HG03064 (cell line): ENCODE results near the gene DTNB.

Source experiments
- ATAC-seq: cut with Tn5 transposase; IDR thresholded peaks from one replicate; pipeline ENCODE4 v1.9.1; 2021; ENCODE audit warnings: low read depth; ENCODE audit not compliant: unreplicated experiment

DTNB gene

DNA sequence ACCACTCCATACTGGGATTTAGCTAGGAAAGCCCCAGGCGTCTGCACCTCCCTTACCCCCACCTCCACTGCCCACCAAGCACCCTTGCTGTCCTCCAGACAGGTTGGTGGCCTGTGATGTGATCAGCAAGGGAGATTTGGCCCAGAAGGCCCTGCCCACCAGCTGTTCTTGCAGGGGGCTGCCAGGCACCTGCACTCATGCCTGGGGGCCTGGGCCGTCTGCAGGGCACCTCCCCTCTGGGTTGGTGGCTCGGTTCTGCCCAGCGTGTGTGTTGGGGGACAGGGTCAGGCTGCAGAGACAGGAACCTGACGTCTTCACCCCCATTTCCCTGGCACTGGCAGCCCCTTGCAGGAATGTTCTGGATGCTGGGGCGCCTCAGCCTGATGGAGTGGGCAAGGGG is 337.4 kb downstream of the DTNB start:
- no peak for ATAC-seq

DNA sequence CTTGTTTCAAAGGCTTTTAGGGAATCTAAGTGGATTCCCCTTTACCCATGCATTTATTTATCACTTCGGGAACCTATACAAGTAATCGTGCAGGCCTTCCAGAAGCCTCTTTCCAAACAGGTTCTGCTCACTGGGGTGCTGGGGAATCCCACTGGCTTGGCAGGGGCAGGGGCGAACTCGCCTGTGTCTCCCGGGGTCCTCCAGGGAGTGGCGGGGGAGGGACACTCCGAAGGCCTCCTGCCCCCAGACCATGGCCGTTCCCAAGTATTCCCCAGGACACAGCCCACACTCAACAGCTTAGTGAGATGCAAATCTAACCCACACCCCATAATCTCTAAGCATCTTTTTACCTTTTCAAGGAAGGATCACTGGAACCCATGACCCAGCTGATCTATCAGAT is 338.2 kb downstream of the DTNB start:
- no peak for ATAC-seq

- ATAC-seq = no peak
Measured at GRCh38 chr2:25334482-25334881, 338.9 kb downstream of the DTNB start.

GRCh38 chr2:25333981-25334380 is 339.4 kb downstream of the DTNB start:
- ATAC-seq = no peak

GRCh38 chr2:25332571-25332970 is 340.8 kb downstream of the DTNB start:
- ATAC-seq = no peak

DNA sequence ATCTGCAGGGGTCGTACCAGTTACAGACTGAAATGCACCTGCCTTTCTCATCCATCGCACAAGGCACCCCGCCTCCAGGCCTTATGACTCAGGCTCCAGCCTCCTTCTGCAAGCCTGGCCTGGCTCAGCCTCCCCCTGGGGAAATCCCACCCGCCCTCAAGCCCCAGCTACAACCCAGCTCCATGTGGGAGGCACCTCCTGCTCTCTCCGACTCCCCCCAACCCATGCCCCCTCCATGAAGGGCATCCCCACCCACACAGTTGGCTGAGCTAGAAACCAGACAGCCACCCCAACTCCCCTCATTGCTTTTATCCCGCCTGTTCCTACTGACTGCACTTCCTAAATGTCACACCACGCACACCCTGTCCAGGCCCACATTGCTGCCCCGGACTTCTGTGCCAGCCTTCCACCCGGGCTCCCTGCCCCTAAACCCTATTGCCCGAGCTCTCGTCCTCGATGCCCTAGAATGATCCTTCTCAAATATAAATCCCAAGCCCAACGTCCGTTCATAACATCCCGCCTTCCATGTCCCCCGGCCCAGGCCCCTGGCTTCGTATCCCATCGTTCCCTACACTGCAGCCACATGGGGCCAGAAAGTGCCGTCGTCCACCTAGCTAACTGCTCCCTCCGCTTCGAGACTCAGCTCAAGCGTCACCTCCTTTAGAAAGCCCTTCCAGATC is 341.6 kb downstream of the DTNB start:
- ATAC-seq = no peak

GRCh38 chr2:25330937-25331336 is 342.4 kb downstream of the DTNB start:
- no peak for ATAC-seq

DNA sequence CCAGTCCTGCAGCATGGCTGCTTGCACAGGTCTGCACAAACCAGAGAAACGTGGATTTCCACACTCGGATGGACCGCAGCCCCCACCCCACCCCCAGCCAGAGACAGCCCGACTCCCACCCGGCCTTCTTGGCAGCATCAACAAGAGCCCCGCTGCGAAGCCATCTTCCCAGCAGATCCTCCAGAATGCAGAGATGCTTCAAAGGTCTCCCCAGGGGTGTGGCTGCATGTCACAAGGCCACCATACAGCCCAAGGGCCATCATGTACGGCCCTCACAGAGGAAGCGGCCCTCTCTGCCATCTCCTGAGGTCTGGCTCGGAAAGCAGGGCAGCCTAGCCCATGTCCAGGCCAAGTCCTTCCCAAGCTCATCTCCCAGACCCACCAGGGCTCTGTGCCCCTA is 343.1 kb downstream of the DTNB start:
- no peak for ATAC-seq

GRCh38 chr2:25328152-25329085 is 345.0 kb downstream of the DTNB start:
- ATAC-seq = no peak
